Measurements from ENCODE around the gene C9orf43. TPM values are rescaled to one million over a fixed set of nuclear protein-coding genes. Genes with fewer than 3 reads are reported as not detected.

C9orf43 gene
- total and polyA plus RNA-seq, 2 experiments from 2014 or later = 0.63 to 1.1 TPM

DNA sequence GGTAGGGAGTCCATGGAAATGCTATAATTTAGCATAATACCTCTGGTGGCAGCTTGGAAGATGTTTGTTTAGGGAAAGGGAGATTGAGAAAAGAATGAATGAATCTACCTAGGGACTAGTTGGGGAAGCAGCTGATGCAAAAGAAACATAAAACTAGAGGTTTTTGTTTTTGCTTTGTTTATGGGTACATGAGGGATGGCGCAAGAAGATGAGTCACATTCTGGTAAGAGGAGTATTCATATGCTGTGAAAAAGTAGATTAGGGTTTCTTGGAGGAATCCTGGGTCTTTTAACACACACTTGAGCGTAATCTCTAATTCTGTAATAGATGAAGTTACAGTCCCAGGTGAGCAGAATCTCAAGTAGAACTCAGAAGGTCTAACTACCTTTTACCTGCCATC, 17.1 kb downstream of the C9orf43 start:
- no peak overlapping the region for H3K27ac ChIP-seq (ENCODE audit: low read depth)
- Mint-ChIP-seq H3K4me3 (no peak overlapping the region), H3K36me3 (ENCODE audit: low read depth) (no peaks in the 10 kb centered on the region), H3K9me3 (no peaks in the 10 kb centered on the region), H3K27ac (no peak overlapping the region), H3K4me1 (peaks cover 12% of the 10 kb centered on the region), H3K27me3 (ENCODE audit: insufficient read depth, low read depth, poor library complexity) (peaks cover 5% of the 10 kb centered on the region)
- peaks cover 5% of the 10 kb centered on the region; the same call in 1 of the 2 replicates for H3K4me1 ChIP-seq (ENCODE audit: insufficient read depth)
- H3F3A ChIP-seq (replicated peaks; ENCODE audit: low read depth) = no peaks in the 10 kb centered on the region
- H4K20me1 ChIP-seq (replicated peaks; ENCODE audit: insufficient read depth) = no peaks in the 10 kb centered on the region
- H3K79me2 ChIP-seq (replicated peaks; ENCODE audit: insufficient read depth) = no peaks in the 10 kb centered on the region
- no peak overlapping the region for H3K4me3 ChIP-seq
- no peaks in the 10 kb centered on the region for H3K27me3 ChIP-seq (ENCODE audit: insufficient read depth)
- ATAC-seq (no peak), DNase-seq (ENCODE audit: low spot score) (no peak)
- H3K36me3 ChIP-seq (ENCODE audit: insufficient read depth) = no peaks in the 10 kb centered on the region
- H3K9me2 ChIP-seq (ENCODE audit: insufficient read depth) = no peaks in the 10 kb centered on the region
- H2AFZ ChIP-seq = no peak overlapping the region
- H3K4me2 ChIP-seq = no peak overlapping the region
- TF ChIP-seq EZH2phosphoT487 (IDR thresholded peaks at IDR 0.05; ENCODE audit: unreplicated experiment) (no peak), ZNF331 (CRISPR knock-in tag; IDR thresholded peaks at IDR 0.05; ENCODE audit: low read depth) (no peak), JUNB (IDR thresholded peaks at IDR 0.05; ENCODE audit: unreplicated experiment) (no peak), POLR2AphosphoS5 (IDR thresholded peaks at IDR 0.05; ENCODE audit: low read depth) (no peak), REST (IDR thresholded peaks at IDR 0.05; ENCODE audit: unreplicated experiment) (no peak), EZH2 (IDR thresholded peaks at IDR 0.05; ENCODE audit: low read depth, unreplicated experiment) (no peak), ZNF114 (CRISPR knock-in tag; IDR thresholded peaks at IDR 0.05) (no peak), NANOG (IDR thresholded peaks at IDR 0.05; ENCODE audit: borderline replicate concordance) (no peak), STAT1 (IDR thresholded peaks at IDR 0.05; ENCODE audit: unreplicated experiment) (no peak), ETS1 (IDR thresholded peaks at IDR 0.05) (no peak), CREB1 (CRISPR knock-in tag; IDR thresholded peaks at IDR 0.05; ENCODE audit: low read depth) (no peak)
- TF ChIP-seq, protein P1, sequence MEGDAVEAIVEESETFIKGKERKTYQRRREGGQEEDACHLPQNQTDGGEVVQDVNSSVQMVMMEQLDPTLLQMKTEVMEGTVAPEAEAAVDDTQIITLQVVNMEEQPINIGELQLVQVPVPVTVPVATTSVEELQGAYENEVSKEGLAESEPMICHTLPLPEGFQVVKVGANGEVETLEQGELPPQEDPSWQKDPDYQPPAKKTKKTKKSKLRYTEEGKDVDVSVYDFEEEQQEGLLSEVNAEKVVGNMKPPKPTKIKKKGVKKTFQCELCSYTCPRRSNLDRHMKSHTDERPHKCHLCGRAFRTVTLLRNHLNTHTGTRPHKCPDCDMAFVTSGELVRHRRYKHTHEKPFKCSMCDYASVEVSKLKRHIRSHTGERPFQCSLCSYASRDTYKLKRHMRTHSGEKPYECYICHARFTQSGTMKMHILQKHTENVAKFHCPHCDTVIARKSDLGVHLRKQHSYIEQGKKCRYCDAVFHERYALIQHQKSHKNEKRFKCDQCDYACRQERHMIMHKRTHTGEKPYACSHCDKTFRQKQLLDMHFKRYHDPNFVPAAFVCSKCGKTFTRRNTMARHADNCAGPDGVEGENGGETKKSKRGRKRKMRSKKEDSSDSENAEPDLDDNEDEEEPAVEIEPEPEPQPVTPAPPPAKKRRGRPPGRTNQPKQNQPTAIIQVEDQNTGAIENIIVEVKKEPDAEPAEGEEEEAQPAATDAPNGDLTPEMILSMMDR (conservative IDR thresholded peaks at IDR 0.05; ENCODE audit: low read depth in 2 of 2) = no peak
- TF ChIP-seq, protein P2, sequence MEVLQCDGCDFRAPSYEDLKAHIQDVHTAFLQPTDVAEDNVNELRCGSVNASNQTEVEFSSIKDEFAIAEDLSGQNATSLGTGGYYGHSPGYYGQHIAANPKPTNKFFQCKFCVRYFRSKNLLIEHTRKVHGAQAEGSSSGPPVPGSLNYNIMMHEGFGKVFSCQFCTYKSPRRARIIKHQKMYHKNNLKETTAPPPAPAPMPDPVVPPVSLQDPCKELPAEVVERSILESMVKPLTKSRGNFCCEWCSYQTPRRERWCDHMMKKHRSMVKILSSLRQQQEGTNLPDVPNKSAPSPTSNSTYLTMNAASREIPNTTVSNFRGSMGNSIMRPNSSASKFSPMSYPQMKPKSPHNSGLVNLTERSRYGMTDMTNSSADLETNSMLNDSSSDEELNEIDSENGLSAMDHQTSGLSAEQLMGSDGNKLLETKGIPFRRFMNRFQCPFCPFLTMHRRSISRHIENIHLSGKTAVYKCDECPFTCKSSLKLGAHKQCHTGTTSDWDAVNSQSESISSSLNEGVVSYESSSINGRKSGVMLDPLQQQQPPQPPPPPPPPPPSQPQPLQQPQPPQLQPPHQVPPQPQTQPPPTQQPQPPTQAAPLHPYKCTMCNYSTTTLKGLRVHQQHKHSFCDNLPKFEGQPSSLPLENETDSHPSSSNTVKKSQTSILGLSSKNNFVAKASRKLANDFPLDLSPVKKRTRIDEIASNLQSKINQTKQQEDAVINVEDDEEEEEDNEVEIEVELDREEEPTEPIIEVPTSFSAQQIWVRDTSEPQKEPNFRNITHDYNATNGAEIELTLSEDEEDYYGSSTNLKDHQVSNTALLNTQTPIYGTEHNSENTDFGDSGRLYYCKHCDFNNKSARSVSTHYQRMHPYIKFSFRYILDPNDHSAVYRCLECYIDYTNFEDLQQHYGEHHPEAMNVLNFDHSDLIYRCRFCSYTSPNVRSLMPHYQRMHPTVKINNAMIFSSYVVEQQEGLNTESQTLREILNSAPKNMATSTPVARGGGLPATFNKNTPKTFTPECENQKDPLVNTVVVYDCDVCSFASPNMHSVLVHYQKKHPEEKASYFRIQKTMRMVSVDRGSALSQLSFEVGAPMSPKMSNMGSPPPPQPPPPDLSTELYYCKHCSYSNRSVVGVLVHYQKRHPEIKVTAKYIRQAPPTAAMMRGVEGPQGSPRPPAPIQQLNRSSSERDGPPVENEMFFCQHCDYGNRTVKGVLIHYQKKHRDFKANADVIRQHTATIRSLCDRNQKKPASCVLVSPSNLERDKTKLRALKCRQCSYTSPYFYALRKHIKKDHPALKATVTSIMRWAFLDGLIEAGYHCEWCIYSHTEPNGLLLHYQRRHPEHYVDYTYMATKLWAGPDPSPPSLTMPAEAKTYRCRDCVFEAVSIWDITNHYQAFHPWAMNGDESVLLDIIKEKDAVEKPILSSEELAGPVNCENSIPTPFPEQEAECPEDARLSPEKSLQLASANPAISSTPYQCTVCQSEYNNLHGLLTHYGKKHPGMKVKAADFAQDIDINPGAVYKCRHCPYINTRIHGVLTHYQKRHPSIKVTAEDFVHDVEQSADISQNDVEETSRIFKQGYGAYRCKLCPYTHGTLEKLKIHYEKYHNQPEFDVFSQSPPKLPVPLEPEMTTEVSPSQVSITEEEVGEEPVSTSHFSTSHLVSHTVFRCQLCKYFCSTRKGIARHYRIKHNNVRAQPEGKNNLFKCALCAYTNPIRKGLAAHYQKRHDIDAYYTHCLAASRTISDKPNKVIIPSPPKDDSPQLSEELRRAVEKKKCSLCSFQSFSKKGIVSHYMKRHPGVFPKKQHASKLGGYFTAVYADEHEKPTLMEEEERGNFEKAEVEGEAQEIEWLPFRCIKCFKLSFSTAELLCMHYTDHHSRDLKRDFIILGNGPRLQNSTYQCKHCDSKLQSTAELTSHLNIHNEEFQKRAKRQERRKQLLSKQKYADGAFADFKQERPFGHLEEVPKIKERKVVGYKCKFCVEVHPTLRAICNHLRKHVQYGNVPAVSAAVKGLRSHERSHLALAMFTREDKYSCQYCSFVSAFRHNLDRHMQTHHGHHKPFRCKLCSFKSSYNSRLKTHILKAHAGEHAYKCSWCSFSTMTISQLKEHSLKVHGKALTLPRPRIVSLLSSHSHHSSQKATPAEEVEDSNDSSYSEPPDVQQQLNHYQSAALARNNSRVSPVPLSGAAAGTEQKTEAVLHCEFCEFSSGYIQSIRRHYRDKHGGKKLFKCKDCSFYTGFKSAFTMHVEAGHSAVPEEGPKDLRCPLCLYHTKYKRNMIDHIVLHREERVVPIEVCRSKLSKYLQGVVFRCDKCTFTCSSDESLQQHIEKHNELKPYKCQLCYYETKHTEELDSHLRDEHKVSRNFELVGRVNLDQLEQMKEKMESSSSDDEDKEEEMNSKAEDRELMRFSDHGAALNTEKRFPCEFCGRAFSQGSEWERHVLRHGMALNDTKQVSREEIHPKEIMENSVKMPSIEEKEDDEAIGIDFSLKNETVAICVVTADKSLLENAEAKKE (CRISPR knock-in tag; IDR thresholded peaks at IDR 0.05) = no peak
